Measurements from ENCODE around the gene PCSK4.
"Not testable (repeated sequence)": the region's sequence is repeated elsewhere in the genome, so short reads cannot be mapped to it uniquely, and the experiment has no call there.

Gene PCSK4

GRCh38 chr19:1503925-1504773, 14.0 kb upstream of the PCSK4 start:
- no peak for DNase-seq

GRCh38 chr19:1503089-1503924, 13.2 kb upstream of the PCSK4 start:
- DNase-seq: no peak

GRCh38 chr19:1502433-1503088, 12.4 kb upstream of the PCSK4 start:
- DNase-seq: no peak

GRCh38 chr19:1501200-1501595, 11.0 kb upstream of the PCSK4 start:
- DNase-seq: no peak

- DNase-seq: not testable (repeated sequence)
These were observed 9.1 kb upstream of the PCSK4 start for GRCh38 chr19:1499231-1499630.

GRCh38 chr19:1497578-1498235, 7.6 kb upstream of the PCSK4 start:
- no peak for DNase-seq

- DNase-seq: no peak
These were observed 6.8 kb upstream of the PCSK4 start for GRCh38 chr19:1496714-1497577.

GRCh38 chr19:1495799-1496713, 5.9 kb upstream of the PCSK4 start:
- no peak for DNase-seq

- DNase-seq: no peak
These were observed 5.1 kb upstream of the PCSK4 start for GRCh38 chr19:1495051-1495798.

GRCh38 chr19:1494115-1494815, 4.1 kb upstream of the PCSK4 start:
- DNase-seq: no peak

GRCh38 chr19:1492474-1493006, 2.4 kb upstream of the PCSK4 start:
- DNase-seq: no peak

- no peak for DNase-seq
These were observed 1.7 kb upstream of the PCSK4 start for GRCh38 chr19:1491849-1492170.

GRCh38 chr19:1491114-1491848, 1.1 kb upstream of the PCSK4 start, which contains the start of gene REEP6:
Gene REEP6, plus strand, starts transcription at chr19:1491181. Its CDS starts 89 bp downstream, at chr19:1491270.
- DNase-seq: no peak

- DNase-seq: no peak
These were observed 463 bp downstream of the PCSK4 start for GRCh38 chr19:1489463-1490310.

- no peak for DNase-seq
These were observed 1.9 kb downstream of the PCSK4 start for GRCh38 chr19:1488282-1488601.

- DNase-seq: no peak
These were observed 2.4 kb downstream of the PCSK4 start for GRCh38 chr19:1487576-1488281.

All from NCI-H748 treated with DMSO at 0.1 percent for 48 hours (cell line).